GM12801 (cell line): ENCODE measurements around the gene PPP2R5A.

ENCODE experiments used
- TF ChIP-seq, protein P1 (sequence below): IDR thresholded peaks from one replicate; pipeline ENCODE4 v1.5.1; 2011; ENCODE audit warnings: control low read depth; ENCODE audit not compliant: insufficient read length; ENCODE audit errors: extremely low read depth

PPP2R5A gene

DNA sequence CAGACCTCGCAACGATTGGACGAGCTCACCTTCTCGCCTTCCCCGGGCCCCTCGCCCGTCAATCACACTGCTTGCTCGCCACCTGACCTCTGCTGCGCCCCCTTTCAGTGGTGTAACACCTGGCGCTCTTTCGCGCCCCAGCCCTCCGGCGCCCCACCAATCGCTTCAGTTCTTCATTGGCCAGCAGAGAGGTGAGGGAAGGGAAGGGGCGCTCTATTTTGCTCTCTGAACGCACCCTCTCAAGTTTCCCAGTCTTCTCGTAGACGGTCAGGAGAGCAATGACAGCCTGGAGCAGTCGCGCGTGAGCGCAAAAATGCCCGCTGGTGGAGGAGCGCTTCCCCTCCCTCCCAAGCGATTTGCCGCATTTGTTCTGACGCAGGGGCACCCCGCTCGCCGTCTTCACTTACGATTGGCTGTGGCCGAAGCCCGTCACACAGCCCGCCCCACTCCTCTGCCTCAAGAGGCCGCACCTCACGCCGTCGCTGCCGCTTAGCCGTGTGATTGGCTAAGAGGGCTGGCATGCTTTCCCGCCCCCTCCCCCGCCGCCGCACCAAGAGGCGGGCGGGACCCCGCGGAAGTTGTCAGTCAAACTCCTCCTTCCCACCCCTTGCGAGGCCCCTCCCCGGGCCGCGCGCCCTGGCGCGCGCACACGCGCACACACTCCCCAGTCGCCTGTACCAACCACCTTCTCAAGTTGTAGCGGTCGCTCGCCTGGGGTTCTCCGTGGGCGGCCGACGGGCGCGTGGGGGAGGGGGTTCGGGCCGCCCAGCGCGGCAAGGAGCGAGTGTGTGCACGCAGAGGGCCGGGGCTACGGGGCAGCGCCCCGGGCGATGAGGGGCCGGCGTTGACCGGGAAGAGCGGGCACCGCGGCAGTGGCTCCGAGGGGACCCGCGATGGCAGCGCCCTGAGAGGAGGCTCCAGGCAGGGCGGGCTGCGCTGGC lies at the start of gene PPP2R5A:
Gene PPP2R5A (plus strand): TSS at position 667 of the 941 bp plus-strand sequence. CDS start 701 bp downstream, outside the sequence.
- TF ChIP-seq, protein P1, sequence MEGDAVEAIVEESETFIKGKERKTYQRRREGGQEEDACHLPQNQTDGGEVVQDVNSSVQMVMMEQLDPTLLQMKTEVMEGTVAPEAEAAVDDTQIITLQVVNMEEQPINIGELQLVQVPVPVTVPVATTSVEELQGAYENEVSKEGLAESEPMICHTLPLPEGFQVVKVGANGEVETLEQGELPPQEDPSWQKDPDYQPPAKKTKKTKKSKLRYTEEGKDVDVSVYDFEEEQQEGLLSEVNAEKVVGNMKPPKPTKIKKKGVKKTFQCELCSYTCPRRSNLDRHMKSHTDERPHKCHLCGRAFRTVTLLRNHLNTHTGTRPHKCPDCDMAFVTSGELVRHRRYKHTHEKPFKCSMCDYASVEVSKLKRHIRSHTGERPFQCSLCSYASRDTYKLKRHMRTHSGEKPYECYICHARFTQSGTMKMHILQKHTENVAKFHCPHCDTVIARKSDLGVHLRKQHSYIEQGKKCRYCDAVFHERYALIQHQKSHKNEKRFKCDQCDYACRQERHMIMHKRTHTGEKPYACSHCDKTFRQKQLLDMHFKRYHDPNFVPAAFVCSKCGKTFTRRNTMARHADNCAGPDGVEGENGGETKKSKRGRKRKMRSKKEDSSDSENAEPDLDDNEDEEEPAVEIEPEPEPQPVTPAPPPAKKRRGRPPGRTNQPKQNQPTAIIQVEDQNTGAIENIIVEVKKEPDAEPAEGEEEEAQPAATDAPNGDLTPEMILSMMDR = no peak

DNA sequence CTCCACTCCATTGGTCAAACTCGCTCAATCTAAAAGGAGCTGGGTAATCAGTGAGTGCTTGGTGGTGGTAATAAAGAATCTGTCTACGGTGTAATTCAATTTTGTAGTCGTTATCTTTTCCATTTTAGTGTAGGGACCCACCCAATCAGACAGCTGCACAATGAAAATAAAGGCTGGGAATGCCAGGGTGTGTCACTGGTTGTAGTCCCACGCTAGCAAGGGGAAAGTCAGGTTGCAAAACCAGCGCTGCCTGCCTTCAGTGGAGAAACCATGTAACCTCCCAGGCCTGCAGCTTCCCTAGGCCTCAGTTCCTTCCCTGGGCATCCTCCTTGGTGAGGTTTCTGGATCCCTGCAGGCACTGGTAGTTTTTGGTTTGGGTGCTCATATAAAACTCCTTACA lies 49.4 kb upstream of the PPP2R5A start:
- TF ChIP-seq, protein P1 = no peak

DNA sequence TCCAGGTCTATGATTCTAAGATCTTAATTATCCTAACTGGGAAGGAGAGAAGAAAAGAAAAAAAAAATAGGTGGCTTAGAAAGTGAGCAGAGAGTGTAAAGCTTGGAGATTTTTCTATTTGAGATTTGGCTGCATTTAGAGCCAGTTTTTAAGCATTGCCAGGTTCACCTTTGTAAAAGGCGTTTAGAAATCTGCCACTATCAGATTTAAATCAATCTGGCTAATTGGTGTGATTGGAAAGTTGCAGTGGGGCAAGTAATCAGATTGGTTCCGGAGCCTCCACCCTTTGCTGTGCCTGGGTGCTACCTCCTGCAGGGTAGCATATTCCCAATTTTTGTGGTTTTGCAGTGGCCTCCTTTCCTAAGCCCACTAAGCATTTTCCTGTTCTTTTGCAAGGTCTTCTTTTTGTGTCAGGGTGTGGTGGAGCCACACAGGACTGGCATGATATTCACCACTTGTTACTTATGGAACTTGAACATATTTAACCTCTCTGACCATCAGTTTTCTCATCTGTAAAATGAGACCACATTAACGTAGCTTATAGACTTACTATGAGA lies 48.5 kb upstream of the PPP2R5A start:
- TF ChIP-seq, protein P1 = no peak

DNA sequence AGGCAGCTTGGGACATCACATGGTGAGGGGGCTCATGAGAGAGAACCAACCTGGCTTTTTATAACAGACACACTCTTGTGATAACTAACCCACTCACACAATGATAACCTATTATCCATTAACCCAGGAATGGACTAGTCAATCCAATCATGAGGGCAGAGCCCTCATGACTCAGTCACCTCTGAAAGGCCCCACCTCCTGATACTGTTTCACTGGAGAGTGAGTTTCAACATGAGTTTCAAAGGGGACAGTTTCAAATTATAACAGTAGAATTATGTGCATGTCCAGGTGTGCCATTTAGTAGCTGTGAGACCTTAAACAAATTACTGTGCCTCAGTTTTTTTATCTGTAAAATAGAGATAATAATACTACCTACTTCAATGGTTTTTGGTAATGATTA lies 47.6 kb upstream of the PPP2R5A start:
- TF ChIP-seq, protein P1 = no peak

DNA sequence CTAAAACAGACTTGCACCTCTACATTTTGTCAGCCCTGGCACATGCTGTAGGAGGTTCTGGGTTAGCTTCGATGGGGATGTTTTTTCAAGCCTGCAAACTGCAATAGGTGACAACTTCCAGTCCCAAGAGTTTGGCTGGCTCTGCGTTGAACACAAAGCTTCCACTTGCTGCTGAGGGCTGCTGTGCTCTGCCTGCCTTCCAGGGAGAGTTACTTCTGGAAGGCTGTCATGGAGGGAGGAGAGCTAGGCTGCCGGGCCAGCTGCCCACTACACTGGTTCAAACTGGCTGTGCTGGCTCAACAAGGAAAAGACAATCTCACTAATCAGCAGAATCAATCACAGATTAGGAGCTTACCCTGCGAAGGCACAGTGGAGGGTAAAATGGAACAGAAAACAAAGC lies 46.7 kb upstream of the PPP2R5A start:
- TF ChIP-seq, protein P1 = no peak

DNA sequence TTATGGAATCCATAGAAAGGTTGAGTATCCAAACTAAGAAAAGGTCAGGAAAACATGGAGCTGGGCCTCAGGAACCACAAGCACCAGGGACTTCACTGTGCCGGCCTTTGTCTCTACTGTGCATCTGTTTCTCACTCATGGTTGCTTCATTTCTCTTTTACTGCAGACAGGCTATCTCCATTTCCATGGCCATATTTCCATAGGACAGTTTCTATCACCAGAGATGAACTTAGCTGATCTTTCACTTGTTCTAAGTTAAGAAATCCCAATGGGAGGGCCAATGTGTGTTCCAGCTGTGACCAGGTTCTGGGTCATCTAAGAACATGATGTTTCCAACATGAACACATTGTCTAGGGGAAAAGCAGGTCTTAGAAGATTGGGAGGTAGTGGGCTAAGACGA lies 43.7 kb upstream of the PPP2R5A start:
- TF ChIP-seq, protein P1 = no peak

DNA sequence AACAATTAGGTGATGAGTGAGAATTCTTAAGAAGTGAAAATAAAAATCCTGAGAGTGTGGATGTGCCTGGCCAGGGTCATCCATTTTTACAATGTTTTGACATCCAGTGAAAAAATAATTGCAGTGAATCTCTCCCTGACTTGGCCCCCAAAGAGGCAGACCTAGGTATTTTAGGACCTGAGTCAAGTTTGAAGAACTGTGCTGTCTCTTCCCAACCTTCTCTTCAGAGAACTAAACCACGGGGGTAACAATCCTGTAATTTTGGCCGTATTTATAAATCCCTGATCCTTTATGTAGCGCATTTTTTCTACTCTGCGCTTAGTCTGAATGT lies 43.3 kb upstream of the PPP2R5A start:
- TF ChIP-seq, protein P1 = no peak
